Measurements from ENCODE around the gene VPS18.

DNA sequence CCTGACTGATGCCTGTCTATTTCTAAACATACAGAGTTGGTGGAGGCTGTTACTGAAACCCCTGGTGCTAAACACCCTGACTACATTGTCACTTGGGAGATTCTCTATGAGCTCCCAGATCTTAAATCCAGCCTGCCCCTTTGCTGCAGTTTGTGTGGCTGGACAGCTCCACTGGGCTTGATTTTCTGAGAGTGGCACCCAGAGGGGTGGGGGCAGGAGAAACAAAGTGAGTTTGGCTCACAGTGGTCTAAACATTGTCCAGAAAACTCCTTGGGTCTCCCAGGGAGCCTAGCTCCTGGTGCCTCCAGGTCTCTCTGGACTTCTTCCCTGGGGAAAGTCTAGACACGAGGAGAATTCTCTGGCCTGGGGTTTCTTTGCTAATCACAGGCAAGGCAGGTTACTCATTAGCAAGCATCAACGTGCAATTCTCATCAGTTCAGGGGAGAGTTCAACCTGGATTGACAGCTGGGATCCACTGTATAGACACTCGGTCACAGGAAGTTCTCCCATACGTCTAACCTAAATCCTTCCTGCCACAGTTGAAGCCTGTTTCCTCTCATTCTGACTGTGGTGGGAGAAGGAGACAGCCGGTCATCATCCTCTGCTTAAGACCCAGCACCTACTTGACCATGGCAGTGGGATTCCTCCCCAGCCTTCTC, 27.8 kb downstream of the VPS18 start:
- TF ChIP-seq CTCF (IDR thresholded peaks at IDR 0.05; ENCODE audit: low read depth, low read length, poor library complexity, severe bottlenecking) (no peak), EZH2phosphoT487 (IDR thresholded peaks at IDR 0.05; ENCODE audit: borderline replicate concordance, low read length) (no peak)

Measured in DOHH2 (cell line).